Right lobe of liver (tissue), 6 donors: ENCODE measurements around the gene FOXRED1. TPM values are rescaled to one million over a fixed set of nuclear protein-coding genes. Genes with fewer than 3 reads are reported as not detected.
A peak's percentile ranks its signal among the peaks of the same experiment; 100 is the strongest.

Experiments
- ATAC-seq, 4 donors: fragments of 200-7000 bp; cut with Tn5 transposase; one replicate each; pipeline ENCODE4 v1.9.1; 2020; ENCODE audit warnings: mild to moderate bottlenecking in 4 of 4, moderate library complexity in 4 of 4
- DNase-seq, 3 donors: peaks; one replicate each; pipeline ENCODE4 v3.0.0-alpha.2; 2020
- H3K27ac ChIP-seq, 3 donors: fragments of 200-600 bp; one replicate each; pipeline ENCODE4 v1.8.0; 2022
- H3K27me3 ChIP-seq, 2 donors: fragments of 200-600 bp; one replicate each; pipeline ENCODE4 v1.8.0; 2022
- H3K36me3 ChIP-seq, 4 donors: fragments of 200-600 bp; sonication (generic) in 1 of 4; one replicate each; pipeline versions ENCODE4 v1.5.1 to v1.8.0; 2017 to 2022; ENCODE audit warnings: control low read depth in 1 of 4
- H3K4me1 ChIP-seq, 4 donors: fragments of 200-600 bp; sonication (generic) in 1 of 4; one replicate each; pipeline versions ENCODE4 v1.5.1 to v1.8.0; 2017 to 2022; ENCODE audit warnings: control low read depth in 1 of 4
- H3K4me3 ChIP-seq, 3 donors: fragments of 200-600 bp; one replicate each; pipeline ENCODE4 v1.8.0; 2022
- H3K9me3 ChIP-seq, 4 donors: fragments of 200-600 bp; sonication (generic) in 1 of 4; one replicate each; pipeline versions ENCODE4 v1.5.1 to v1.8.0; 2017 to 2022; ENCODE audit warnings: control low read depth in 1 of 4
- POLR2A ChIP-seq: fragments of 450-650 bp; IDR thresholded peaks from one replicate; pipeline ENCODE4 v1.6.1; 2017; ENCODE audit warnings: antibody characterized with exemption, mild to moderate bottlenecking
- WGBS: methylation state at CpG from one replicate; pipeline ENCODE4 v1.1.6; 2018; ENCODE audit warnings: low coverage, low lambda C conversion rate; ENCODE audit not compliant: insufficient coverage; ENCODE audit errors: missing lambda C conversion rate; 5-methylcytosine and 5-hydroxymethylcytosine counted together
- intact Hi-C, 2 donors: fragments of 100-400 bp; cut with DNase I; formaldehyde crosslinking; loops; one replicate each; pipeline versions ENCODE4 v1.11.2 to v1.14.1; 2022
- total RNA-seq, 6 experiments: library from RNA; depleted of rRNA in 2 of 6; stranded (reverse); fragments of >200 nt in 2 of 6; fragmentation: NEBNext Ultra II Directional in 3 of 6; extraction: Animal tissue kit (Norgen Biotek cat#: 25700) in 3 of 6; gene quantifications; one replicate each; pipeline versions ENCODE4 v1.1.0 to v1.2.4, GENCODE V29; 2016 to 2023
- TF ChIP-seq, protein P1 (sequence below), 4 donors: fragments of 200-600 bp in 3 of 4; fragments of 450-650 bp in 1 of 4; IDR thresholded peaks; one replicate each; pipeline versions ENCODE4 v1.5.1 to v1.8.0; 2016 to 2022; ENCODE audit warnings: antibody characterized with exemption in 4 of 4, mild to moderate bottlenecking in 2 of 4
- donor health status: DM: no; HTN: yes; CAD: no.
- donor health status: DM: no; HTN: no; CAD: no.
- donor health status: DM: no; HTN: no; CAD: no.
- donor health status: DM: no; HTN: yes; CAD: no.
- donor health status: DM: no; HTN: yes; CAD: no.

FOXRED1 gene
- total RNA-seq, 6 experiments from 2014 or later = 18.6 to 50.2 (median 39.8) TPM

GRCh38 chr11:126317756-126318573, 49.0 kb downstream of the FOXRED1 start:
- ATAC-seq (peak; percentile 58 to 72 (median 68)), DNase-seq (no peak)
- WGBS = 33% methylated on average over 8 of the region's 14 CpGs
- Histone ChIP-seq H3K36me3 (no peaks in the 10 kb centered on the region), H3K9me3 (no peaks in the 10 kb centered on the region), H3K27ac (peak overlapping the region; percentile 12 to 31 (median 17)), H3K4me3 (no peak overlapping the region), H3K27me3 (no peaks in the 10 kb centered on the region), H3K4me1 (no peaks in the 10 kb centered on the region)
- no peak for TF ChIP-seq POLR2A
- TF ChIP-seq, protein P1, sequence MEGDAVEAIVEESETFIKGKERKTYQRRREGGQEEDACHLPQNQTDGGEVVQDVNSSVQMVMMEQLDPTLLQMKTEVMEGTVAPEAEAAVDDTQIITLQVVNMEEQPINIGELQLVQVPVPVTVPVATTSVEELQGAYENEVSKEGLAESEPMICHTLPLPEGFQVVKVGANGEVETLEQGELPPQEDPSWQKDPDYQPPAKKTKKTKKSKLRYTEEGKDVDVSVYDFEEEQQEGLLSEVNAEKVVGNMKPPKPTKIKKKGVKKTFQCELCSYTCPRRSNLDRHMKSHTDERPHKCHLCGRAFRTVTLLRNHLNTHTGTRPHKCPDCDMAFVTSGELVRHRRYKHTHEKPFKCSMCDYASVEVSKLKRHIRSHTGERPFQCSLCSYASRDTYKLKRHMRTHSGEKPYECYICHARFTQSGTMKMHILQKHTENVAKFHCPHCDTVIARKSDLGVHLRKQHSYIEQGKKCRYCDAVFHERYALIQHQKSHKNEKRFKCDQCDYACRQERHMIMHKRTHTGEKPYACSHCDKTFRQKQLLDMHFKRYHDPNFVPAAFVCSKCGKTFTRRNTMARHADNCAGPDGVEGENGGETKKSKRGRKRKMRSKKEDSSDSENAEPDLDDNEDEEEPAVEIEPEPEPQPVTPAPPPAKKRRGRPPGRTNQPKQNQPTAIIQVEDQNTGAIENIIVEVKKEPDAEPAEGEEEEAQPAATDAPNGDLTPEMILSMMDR (IDR thresholded peaks at IDR 0.05) = no peak
- intact Hi-C loops = loop anchor here in 1 of 2 donors (10.0 kb wide), 1 partner anchor 157 kb away; no protein-coding TSS in a partner anchor

DNA sequence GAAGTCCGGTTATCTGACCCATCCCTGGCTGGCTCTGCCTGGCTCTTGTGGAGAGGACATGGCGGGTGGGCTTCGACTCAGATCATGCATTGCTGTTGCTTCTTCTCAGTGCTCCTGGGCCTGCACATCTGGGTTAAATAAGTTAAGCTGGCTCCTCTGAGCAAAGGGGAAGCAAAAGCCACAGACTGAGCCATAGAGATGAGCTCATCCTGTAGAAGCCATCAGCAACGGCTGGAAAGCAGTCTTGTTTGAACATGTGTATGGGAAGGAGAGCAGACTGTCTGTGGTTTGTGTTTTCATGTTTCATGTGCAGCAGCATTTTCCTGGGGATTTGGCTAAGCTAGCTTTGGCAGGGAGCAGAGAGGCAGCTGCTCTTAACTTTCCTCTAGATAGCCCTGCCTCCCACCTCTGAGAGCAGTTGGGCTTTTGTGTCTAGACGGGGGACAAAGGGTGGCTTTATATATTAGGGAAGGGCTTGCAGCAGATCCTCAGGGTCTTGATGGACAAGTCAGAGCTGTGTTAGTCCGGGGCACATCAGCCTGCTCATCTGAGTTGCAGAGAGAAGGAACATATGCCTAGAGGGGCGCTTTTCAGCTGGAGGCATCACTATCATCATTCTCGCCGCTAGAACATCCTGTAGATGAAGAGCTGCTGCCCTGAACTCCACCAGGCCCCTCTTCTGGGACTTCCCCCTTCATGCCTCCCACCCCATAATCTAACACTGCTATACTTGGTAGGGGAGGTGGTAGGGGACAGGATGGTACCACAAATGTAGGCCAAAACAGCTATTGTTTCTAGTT, 49.8 kb downstream of the FOXRED1 start:
- H3K27ac ChIP-seq = peak overlapping the region; percentile 4 to 31 (median 12)
- 57% methylated on average over 2 of the region's 9 CpGs for WGBS
- H3K27me3 ChIP-seq = no peaks in the 10 kb centered on the region
- H3K4me1 ChIP-seq = no peaks in the 10 kb centered on the region
- H3K4me3 ChIP-seq = no peak overlapping the region
- TF ChIP-seq POLR2A = no peak
- TF ChIP-seq, protein P1 (IDR thresholded peaks at IDR 0.05) = no peak
- ATAC-seq (peak; percentile 43 to 66 (median 50)), DNase-seq (no peak)
- intact Hi-C loops = loop anchor here in 1 of 2 donors (10.0 kb wide), 1 partner anchor 156 kb away; no protein-coding TSS in a partner anchor
- no peaks in the 10 kb centered on the region for H3K9me3 ChIP-seq
- H3K36me3 ChIP-seq = no peaks in the 10 kb centered on the region

DNA sequence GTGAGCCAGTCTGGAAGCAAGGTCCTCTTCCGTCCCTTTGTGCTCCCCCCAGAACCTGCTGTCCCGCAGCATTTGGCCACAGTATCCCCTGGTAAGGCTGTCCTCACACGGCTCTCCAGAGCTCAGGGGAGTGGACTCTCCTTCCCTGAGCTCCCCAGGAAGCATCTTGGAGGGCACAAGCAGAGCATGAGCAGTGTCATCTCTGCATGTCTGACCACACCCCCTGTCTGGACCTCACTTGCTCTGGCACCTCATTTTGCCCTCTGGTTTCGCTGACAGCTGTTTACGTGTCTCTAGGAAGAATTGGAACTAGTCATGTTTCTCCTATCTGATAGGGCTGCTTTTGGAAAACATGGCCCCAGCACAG, 50.4 kb downstream of the FOXRED1 start:
- Histone ChIP-seq H3K4me1 (no peaks in the 10 kb centered on the region), H3K36me3 (no peaks in the 10 kb centered on the region), H3K27ac (peak overlapping the region in 1 of 3 donors; percentile 12), H3K27me3 (no peaks in the 10 kb centered on the region), H3K9me3 (no peaks in the 10 kb centered on the region), H3K4me3 (no peak overlapping the region)
- ATAC-seq (no peak), DNase-seq (no peak)
- TF ChIP-seq POLR2A = no peak
- TF ChIP-seq, protein P1 (IDR thresholded peaks at IDR 0.05) = no peak
- intact Hi-C loops = loop anchor here in 1 of 2 donors (10.0 kb wide), 1 partner anchor 155 kb away; no protein-coding TSS in a partner anchor
- no CpG with 5 or more reads among the region's 5 CpGs for WGBS

- WGBS = 100% methylated on average over 2 of the region's 3 CpGs
- TF ChIP-seq POLR2A = no peak
- TF ChIP-seq, protein P1 (IDR thresholded peaks at IDR 0.05) = no peak
- no peak for ATAC-seq
- Histone ChIP-seq H3K4me3 (no peak overlapping the region), H3K9me3 (no peaks in the 10 kb centered on the region), H3K27me3 (no peaks in the 10 kb centered on the region), H3K27ac (no peak overlapping the region), H3K36me3 (no peaks in the 10 kb centered on the region), H3K4me1 (peaks cover 0 to 8% (median 2%) of the 10 kb centered on the region in 4 donors)
- no peak for DNase-seq
- intact Hi-C loops = no loop called here
Observed at GRCh38 chr11:126322996-126323395, 54.0 kb downstream of the FOXRED1 start.
